Epithelial cell of esophagus (primary cell): Measurements from ENCODE around the gene KRT6B.

ENCODE experiments used
- DNase-seq: peaks from one replicate; pipeline ENCODE4 v3.0.0; 2010; ENCODE audit warnings: low read depth
- H3K4me3 ChIP-seq: 2 replicates; pipeline ENCODE4 v1.5.1; 2011; ENCODE audit warnings: mild to moderate bottlenecking, low read length, control low read depth
- CTCF ChIP-seq: IDR thresholded peaks from 2 replicates; pipeline ENCODE4 v1.5.1; 2011; ENCODE audit warnings: low read depth, mild to moderate bottlenecking, low read length, control low read depth, inconsistent platforms; ENCODE audit not compliant: insufficient read depth; ENCODE audit errors: missing control alignments

The KRT6B gene

GRCh38 chr12:52487211-52487610 is 35.3 kb upstream of the KRT6B start:
- H3K4me3 ChIP-seq, result no peak overlapping the region
- TF ChIP-seq CTCF, result no peak
- DNase-seq, result peak; percentile 83

- TF ChIP-seq CTCF, result no peak
- H3K4me3 ChIP-seq, result no peak overlapping the region
- DNase-seq, result peak; percentile 89
These were observed 34.5 kb upstream of the KRT6B start for GRCh38 chr12:52486166-52487105.

GRCh38 chr12:52480073-52480472 is 28.1 kb upstream of the KRT6B start:
- no peak overlapping the region for H3K4me3 ChIP-seq
- TF ChIP-seq CTCF, result no peak
- no peak for DNase-seq

- no peak for TF ChIP-seq CTCF
- H3K4me3 ChIP-seq, result no peak overlapping the region
- DNase-seq, result no peak
These were observed 25.7 kb upstream of the KRT6B start for GRCh38 chr12:52477651-52478050.

GRCh38 chr12:52474212-52474611 is 22.3 kb upstream of the KRT6B start:
- TF ChIP-seq CTCF, result no peak
- DNase-seq, result no peak

GRCh38 chr12:52473768-52474167 is 21.8 kb upstream of the KRT6B start, which contains the start of gene KRT6C:
Gene KRT6C, minus strand, starts transcription at chr12:52473805. Its CDS starts 68 bp downstream, at chr12:52473737.
- peak; percentile 95 for DNase-seq
- peak within 1 kb of the TSS; percentile 12 for H3K4me3 ChIP-seq
- no peak for TF ChIP-seq CTCF

More at GRCh38 chr12:52474212-52474611, 22.3 kb upstream of the KRT6B start:
- H3K4me3 ChIP-seq, result no peak overlapping the region
